Esophagus squamous epithelium (tissue), 5 donors: ENCODE results near the gene ZFHX3. TPM values are rescaled to one million over a fixed set of nuclear protein-coding genes. Genes with fewer than 3 reads are reported as not detected.
A peak's percentile ranks its signal among the peaks of the same experiment; 100 is the strongest.

Source experiments
- DNase-seq: peaks from one replicate; lab custom pipeline; 2025; lab: John Stamatoyannopoulos, UW
- H3K27ac ChIP-seq, 4 donors: fragments of 200-600 bp; sonication (generic); one replicate each; pipeline ENCODE4 v1.5.1; 2016 to 2019; ENCODE audit warnings: mild to moderate bottlenecking in 1 of 4
- H3K27me3 ChIP-seq, 4 donors: fragments of 200-600 bp; sonication (generic); 1 replicate in 3 of 4; 2 replicates in 1 of 4; pipeline versions ENCODE4 v1.5.1 to v1.6.0; 2017 to 2021; ENCODE audit warnings: antibody characterized with exemption in 1 of 4
- H3K36me3 ChIP-seq, 3 donors: fragments of 200-600 bp; sonication (generic); one replicate each; pipeline ENCODE4 v1.5.1; 2016 to 2019
- H3K4me1 ChIP-seq, 3 donors: fragments of 200-600 bp; sonication (generic); one replicate each; pipeline ENCODE4 v1.5.1; 2017 to 2019
- H3K4me3 ChIP-seq, 4 donors: fragments of 200-600 bp; sonication (generic); 1 replicate in 3 of 4; 2 replicates in 1 of 4; pipeline ENCODE4 v1.5.1; 2016 to 2019; ENCODE audit warnings: mild to moderate bottlenecking in 2 of 4, moderate library complexity in 1 of 4
- H3K9me3 ChIP-seq, 3 donors: fragments of 200-600 bp; sonication (generic); one replicate each; pipeline ENCODE4 v1.5.1; 2016 to 2019
- POLR2A ChIP-seq, 4 donors: fragments of 450-650 bp; IDR thresholded peaks; one replicate each; pipeline ENCODE4 v1.6.1; 2017; ENCODE audit warnings: antibody characterized with exemption in 4 of 4, mild to moderate bottlenecking in 4 of 4, moderate library complexity in 3 of 4
- WGBS, 2 donors: methylation state at CpG; one replicate each; pipeline ENCODE4 v1.1.5; 2018; 5-methylcytosine and 5-hydroxymethylcytosine counted together
- intact Hi-C: fragments of 100-400 bp; cut with DNase I; formaldehyde crosslinking; loops from one replicate; pipeline ENCODE4 v1.15.0; 2022
- total RNA-seq, 4 donors: library from RNA; depleted of rRNA; stranded (reverse); fragments of >200 nt; gene quantifications; one replicate each; pipeline ENCODE4 v1.1.0, GENCODE V29; 2016
- TF ChIP-seq, protein P1 (sequence below), 6 experiments: fragments of 450-650 bp in 4 of 6; fragments of 200-600 bp in 2 of 6; sonication (generic) in 2 of 6; IDR thresholded peaks; one replicate each; pipeline ENCODE4 v1.5.1; 2016 to 2019; ENCODE audit warnings: antibody characterized with exemption in 6 of 6, mild to moderate bottlenecking in 4 of 6, moderate library complexity in 4 of 6
- donor health status: DM: yes; HTN: yes; CAD: no.

Gene ZFHX3
- total RNA-seq, 4 donors from 2014 or later, result 3.5 to 12.8 (median 4.5) TPM

DNA sequence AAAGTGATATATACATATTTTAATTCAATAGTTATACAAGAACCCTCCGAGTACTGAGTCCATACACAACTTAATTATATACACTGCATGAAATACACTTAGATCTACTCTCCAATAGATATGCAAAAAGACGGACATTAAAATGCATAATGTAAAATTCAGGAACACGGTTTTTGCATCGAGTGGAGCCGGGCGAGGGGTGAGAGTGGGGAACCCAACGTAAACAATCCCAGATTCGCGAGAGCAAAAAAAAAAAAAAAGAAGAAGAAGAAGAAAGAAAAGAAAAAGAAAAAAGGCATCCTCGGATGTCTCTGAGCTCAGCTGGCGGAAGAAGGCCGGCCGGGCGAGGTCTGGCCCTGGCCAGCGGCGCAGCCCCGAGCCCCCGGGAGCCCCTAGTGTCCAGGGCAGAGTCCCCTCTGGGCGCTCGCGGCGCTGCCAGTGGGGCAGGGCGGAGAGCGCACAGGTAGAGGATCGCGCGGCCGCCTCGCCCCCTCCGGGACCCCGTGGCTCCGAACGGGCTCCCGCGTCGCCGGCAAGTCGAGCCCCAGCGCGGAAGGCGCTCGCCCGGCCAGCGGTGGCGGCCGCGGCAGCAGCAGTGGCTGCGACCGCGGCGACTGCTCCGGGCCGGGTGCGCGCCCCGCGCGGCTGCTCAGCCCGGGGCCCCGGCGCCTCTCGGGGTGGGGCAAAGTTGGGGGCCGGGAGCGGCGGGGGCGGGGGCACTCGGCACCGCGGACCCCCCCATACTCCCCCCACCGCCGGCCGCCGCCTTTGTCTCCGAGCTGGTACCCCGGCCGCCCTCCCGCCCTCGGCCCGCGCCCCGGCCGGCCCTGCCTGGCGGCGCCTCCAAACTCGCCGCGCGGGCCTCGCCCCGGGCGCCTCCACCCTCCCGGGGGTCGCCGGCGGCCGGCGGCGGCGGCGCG lies 9.6 kb upstream of the ZFHX3 start:
- TF ChIP-seq, protein P1, sequence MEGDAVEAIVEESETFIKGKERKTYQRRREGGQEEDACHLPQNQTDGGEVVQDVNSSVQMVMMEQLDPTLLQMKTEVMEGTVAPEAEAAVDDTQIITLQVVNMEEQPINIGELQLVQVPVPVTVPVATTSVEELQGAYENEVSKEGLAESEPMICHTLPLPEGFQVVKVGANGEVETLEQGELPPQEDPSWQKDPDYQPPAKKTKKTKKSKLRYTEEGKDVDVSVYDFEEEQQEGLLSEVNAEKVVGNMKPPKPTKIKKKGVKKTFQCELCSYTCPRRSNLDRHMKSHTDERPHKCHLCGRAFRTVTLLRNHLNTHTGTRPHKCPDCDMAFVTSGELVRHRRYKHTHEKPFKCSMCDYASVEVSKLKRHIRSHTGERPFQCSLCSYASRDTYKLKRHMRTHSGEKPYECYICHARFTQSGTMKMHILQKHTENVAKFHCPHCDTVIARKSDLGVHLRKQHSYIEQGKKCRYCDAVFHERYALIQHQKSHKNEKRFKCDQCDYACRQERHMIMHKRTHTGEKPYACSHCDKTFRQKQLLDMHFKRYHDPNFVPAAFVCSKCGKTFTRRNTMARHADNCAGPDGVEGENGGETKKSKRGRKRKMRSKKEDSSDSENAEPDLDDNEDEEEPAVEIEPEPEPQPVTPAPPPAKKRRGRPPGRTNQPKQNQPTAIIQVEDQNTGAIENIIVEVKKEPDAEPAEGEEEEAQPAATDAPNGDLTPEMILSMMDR (IDR thresholded peaks at IDR 0.05), result peak in 2 of 6 experiments; percentile 21 to 30
- peak in 1 of 4 donors; percentile 8 for TF ChIP-seq POLR2A (IDR thresholded peaks at IDR 0.05)
- intact Hi-C loops, result no loop called here
- Histone ChIP-seq H3K27ac (peak overlapping the region; percentile 89 to 96 (median 94)), H3K9me3 (no peaks in the 10 kb centered on the region), H3K36me3 (no peaks in the 10 kb centered on the region), H3K27me3 (peaks cover 0 to 20% (median 0%) of the 10 kb centered on the region in 4 donors), H3K4me3 (peak overlapping the region; percentile 74 to 89 (median 84)), H3K4me1 (peaks cover 30 to 63% (median 31%) of the 10 kb centered on the region in 3 donors)
- WGBS, 2 donors, result 1 to 3% methylated on average over 22 to 29 of the region's 101 CpGs
- no peak for DNase-seq

DNA sequence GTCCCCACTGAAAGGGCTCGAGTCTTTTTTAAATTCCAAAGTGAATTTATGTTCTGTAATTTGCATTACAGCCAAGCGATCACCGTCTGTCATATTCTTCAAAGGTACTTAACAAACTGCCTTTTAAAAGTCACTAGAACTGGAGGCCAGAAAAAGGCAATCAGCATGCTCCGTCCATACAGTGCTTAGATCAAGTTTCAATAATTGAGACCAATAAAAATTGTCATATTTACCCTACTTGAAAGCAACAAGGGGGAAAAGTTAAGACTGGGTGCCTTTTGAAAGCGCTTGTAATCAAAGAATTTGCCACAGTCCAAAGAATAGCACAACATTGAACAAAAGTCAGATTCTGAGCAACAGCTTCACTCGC lies 9.0 kb upstream of the ZFHX3 start:
- H3K9me3 ChIP-seq, result no peaks in the 10 kb centered on the region
- H3K27me3 ChIP-seq, result peaks cover 0 to 14% (median 0%) of the 10 kb centered on the region in 4 donors
- H3K4me1 ChIP-seq, result peaks cover 30 to 64% (median 31%) of the 10 kb centered on the region in 3 donors
- H3K36me3 ChIP-seq, result no peaks in the 10 kb centered on the region
- peak overlapping the region; percentile 88 to 96 (median 92) for H3K27ac ChIP-seq
- intact Hi-C loops, result no loop called here
- peak overlapping the region; percentile 74 to 89 (median 84) for H3K4me3 ChIP-seq
- no peak for DNase-seq
- WGBS, 2 donors, result 33 to 42% methylated on average over 6 of the region's 6 CpGs
- TF ChIP-seq, protein P1 (IDR thresholded peaks at IDR 0.05), result no peak
- TF ChIP-seq POLR2A (IDR thresholded peaks at IDR 0.05), result no peak

DNA sequence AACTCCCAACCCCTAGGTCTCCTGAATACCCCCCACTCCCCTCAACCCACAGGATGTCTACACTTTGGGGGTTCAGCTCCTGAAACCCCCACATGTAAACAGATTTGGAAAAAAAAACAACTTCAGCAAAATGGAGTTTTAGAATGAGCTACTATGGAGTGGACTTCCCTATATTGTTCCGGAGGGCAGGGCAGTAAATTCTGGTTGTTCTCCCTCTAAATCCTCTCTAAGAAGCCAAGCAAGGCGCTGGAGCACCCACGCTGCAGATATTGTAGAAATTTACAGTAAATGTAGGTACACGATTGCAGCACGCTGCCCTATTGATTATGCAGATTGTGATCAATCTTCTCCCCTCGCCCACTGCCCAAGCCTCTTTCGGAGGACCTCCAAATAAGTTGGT lies 8.5 kb upstream of the ZFHX3 start:
- peaks cover 30 to 64% (median 31%) of the 10 kb centered on the region in 3 donors for H3K4me1 ChIP-seq
- no peaks in the 10 kb centered on the region for H3K36me3 ChIP-seq
- peaks cover 0 to 9% (median 0%) of the 10 kb centered on the region in 4 donors for H3K27me3 ChIP-seq
- 68 to 90% methylated on average over 7 of the region's 7 CpGs for WGBS, 2 donors
- H3K27ac ChIP-seq, result peak overlapping the region; percentile 88 to 96 (median 92)
- no peak for DNase-seq
- TF ChIP-seq, protein P1 (IDR thresholded peaks at IDR 0.05), result no peak
- TF ChIP-seq POLR2A (IDR thresholded peaks at IDR 0.05), result no peak
- peak overlapping the region; percentile 74 to 89 (median 84) for H3K4me3 ChIP-seq
- H3K9me3 ChIP-seq, result no peaks in the 10 kb centered on the region
- intact Hi-C loops, result no loop called here

DNA sequence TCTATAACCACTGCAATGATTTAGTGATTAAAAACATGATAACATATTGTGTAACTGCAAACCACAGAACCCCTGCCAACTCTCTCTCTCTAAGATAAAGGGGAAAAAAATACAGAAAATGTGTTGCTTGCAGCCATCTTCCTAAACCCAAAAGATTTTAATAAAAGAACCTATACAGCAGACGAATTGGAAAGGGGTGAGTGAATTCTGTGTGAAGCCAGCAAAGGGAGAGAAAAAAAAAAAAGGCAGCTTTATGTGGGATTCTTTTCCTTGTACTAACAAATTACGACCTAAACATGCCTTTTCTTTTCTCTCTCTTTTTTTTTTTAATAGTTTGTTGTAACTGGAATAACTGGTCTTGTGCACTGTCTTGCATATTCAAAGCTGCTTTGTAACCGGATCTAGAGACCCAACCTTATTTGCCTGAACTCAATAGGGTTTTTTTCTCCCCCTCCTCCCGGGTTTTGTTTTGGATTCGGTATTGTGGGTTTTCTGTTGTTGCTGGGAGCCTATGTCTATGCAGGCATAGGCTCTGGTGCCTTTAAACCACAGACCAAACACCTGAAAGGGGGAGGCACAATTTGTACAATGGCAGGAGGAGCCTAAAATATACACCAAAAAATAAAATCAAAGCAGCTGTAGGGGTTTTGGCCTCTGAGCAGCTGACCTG lies 7.0 kb upstream of the ZFHX3 start:
- TF ChIP-seq, protein P1 (IDR thresholded peaks at IDR 0.05), result no peak
- no peak for TF ChIP-seq POLR2A (IDR thresholded peaks at IDR 0.05)
- Histone ChIP-seq H3K9me3 (no peaks in the 10 kb centered on the region), H3K36me3 (no peaks in the 10 kb centered on the region), H3K27ac (peak overlapping the region; percentile 88 to 96 (median 92)), H3K4me1 (peaks cover 30 to 77% (median 37%) of the 10 kb centered on the region in 3 donors), H3K27me3 (no peaks in the 10 kb centered on the region), H3K4me3 (peak overlapping the region in 3 of 4 donors; percentile 74 to 89 (median 88))
- WGBS, 2 donors, result 14 to 21% methylated on average over 5 of the region's 5 CpGs
- DNase-seq, result no peak
- intact Hi-C loops, result no loop called here
